Keratinocyte (primary cell): Measurements from ENCODE around the gene CCDC63. TPM values are rescaled to one million over a fixed set of nuclear protein-coding genes. Genes with fewer than 3 reads are reported as not detected.

Experiments
- DNase-seq: peaks from one replicate; pipeline ENCODE4 v3.0.0-alpha.2; 2011; ENCODE audit warnings: low read depth, missing footprints, low spot score
- FAIRE-seq: peaks from 2 replicates; lab custom pipeline; 2011; peaks lifted over from hg19 to GRCh38; lab: Jason Lieb, UNC
- H2AFZ ChIP-seq: 2 replicates; pipeline ENCODE4 v1.6.0; 2012; ENCODE audit warnings: low read length, control low read depth, inconsistent platforms; ENCODE audit not compliant: control insufficient read depth
- H3K27ac ChIP-seq: 2 replicates; pipeline ENCODE4 v1.5.1; 2011; ENCODE audit warnings: low read length; ENCODE audit not compliant: control insufficient read depth, insufficient read depth
- H3K27me3 ChIP-seq: 3 replicates; pipeline ENCODE4 v1.6.0; 2011; ENCODE audit warnings: low read length; ENCODE audit not compliant: control insufficient read depth, insufficient read depth; ENCODE audit errors: extremely low read depth
- H3K36me3 ChIP-seq, 2 experiments: 2 replicates in 1 of 2; 3 replicates in 1 of 2; pipeline ENCODE4 v1.5.1; 2011; ENCODE audit warnings: low read length in 2 of 2, mild to moderate bottlenecking in 1 of 2; ENCODE audit not compliant: control insufficient read depth in 2 of 2, insufficient read depth in 2 of 2; ENCODE audit errors: extremely low read depth in 1 of 2
- H3K4me1 ChIP-seq: 3 replicates; pipeline ENCODE4 v1.5.1; 2011; ENCODE audit warnings: low read length; ENCODE audit not compliant: control insufficient read depth, insufficient read depth; ENCODE audit errors: extremely low read depth
- H3K4me2 ChIP-seq: 3 replicates; pipeline ENCODE4 v1.6.0; 2011; ENCODE audit warnings: low read depth, low read length; ENCODE audit not compliant: control insufficient read depth, insufficient read depth; ENCODE audit errors: extremely low read depth
- H3K4me3 ChIP-seq, 3 experiments: fragments of 200-600 bp in 1 of 3; sonication (generic) in 1 of 3; 2 replicates in 2 of 3; 3 replicates in 1 of 3; pipeline ENCODE4 v1.5.1; 2011 to 2016; ENCODE audit warnings: low read length in 3 of 3, mild to moderate bottlenecking in 3 of 3, control low read depth in 2 of 3, inconsistent platforms in 1 of 3, low read depth in 1 of 3, mixed read lengths in 1 of 3, mixed run types in 1 of 3, moderate library complexity in 1 of 3; ENCODE audit not compliant: control insufficient read depth in 2 of 3, insufficient read depth in 2 of 3; ENCODE audit errors: extremely low read depth in 1 of 3
- H3K79me2 ChIP-seq: 2 replicates; pipeline ENCODE4 v1.6.0; 2012; ENCODE audit warnings: low read length; ENCODE audit not compliant: control insufficient read depth, insufficient read depth
- H3K9ac ChIP-seq: 3 replicates; pipeline ENCODE4 v1.6.0; 2011; ENCODE audit warnings: low read length; ENCODE audit not compliant: control insufficient read depth, insufficient read depth; ENCODE audit errors: extremely low read depth
- H3K9me1 ChIP-seq: 3 replicates; pipeline ENCODE4 v1.6.0; 2011; ENCODE audit warnings: low read length; ENCODE audit not compliant: control insufficient read depth, insufficient read depth; ENCODE audit errors: extremely low read depth
- H3K9me3 ChIP-seq: 2 replicates; pipeline ENCODE4 v1.5.1; 2012; ENCODE audit warnings: low read depth, low read length; ENCODE audit not compliant: control insufficient read depth
- H4K20me1 ChIP-seq: 3 replicates; pipeline ENCODE4 v1.6.0; 2011; ENCODE audit warnings: low read length; ENCODE audit not compliant: control insufficient read depth, insufficient read depth; ENCODE audit errors: extremely low read depth
- CTCF ChIP-seq, 3 experiments: IDR thresholded peaks in 1 of 3; conservative IDR thresholded peaks in 1 of 3; optimal IDR thresholded peaks in 1 of 3; 2 replicates in 2 of 3; 3 replicates in 1 of 3; pipeline versions ENCODE3 to v1.5.1; 2011; ENCODE audit warnings: low read length in 3 of 3, mild to moderate bottlenecking in 3 of 3, moderate library complexity in 2 of 3, control low read depth in 1 of 3, inconsistent platforms in 1 of 3; ENCODE audit not compliant: insufficient read depth in 2 of 3; ENCODE audit errors: extremely low read depth in 1 of 3
- EZH2 ChIP-seq: IDR thresholded peaks from one replicate; pipeline ENCODE4 v1.6.1; 2012; ENCODE audit warnings: inconsistent platforms, mild to moderate bottlenecking, low read length, moderate library complexity
- dilution Hi-C: fragments of 300-500 bp; cut with MboI; formaldehyde crosslinking; loops from one replicate; pipeline ENCODE4 v1.7.0; 2020; ENCODE audit warnings: low sequenced_read_pairs; ENCODE audit not compliant: extremely low pct_ligation_motif_present
- polyA plus RNA-seq, 5 experiments: library from polyadenylated mRNA; depleted of rRNA in 3 of 5; stranded (reverse) in 3 of 5; stranded (forward) in 1 of 5; unstranded in 1 of 5; fragments of >200 nt; gene quantifications; 1 replicate in 1 of 5; 2 replicates in 3 of 5; 3 replicates in 1 of 5; pipeline versions ENCODE4 v1.2.1 to v1.2.3, GENCODE V29; 2011 to 2012; ENCODE audit warnings: missing spikeins in 2 of 5, low read depth in 1 of 5, low replicate concordance in 1 of 5

Gene CCDC63
- polyA plus RNA-seq, 1 donor (not counting 4 experiments of a cell fraction or from before 2014, with no cell fraction given) = not detected

GRCh38 chr12:110869803-110870202, 23.0 kb downstream of the CCDC63 start:
- Histone ChIP-seq H3K27ac (no peak overlapping the region), H3K9me3 (no peaks in the 10 kb centered on the region), H3K9ac (no peak overlapping the region), H3K27me3 (no peaks in the 10 kb centered on the region), H3K36me3 (no peaks in the 10 kb centered on the region), H4K20me1 (no peaks in the 10 kb centered on the region), H3K4me1 (no peaks in the 10 kb centered on the region), H3K4me2 (no peak overlapping the region), H2AFZ (no peak overlapping the region), H3K79me2 (no peaks in the 10 kb centered on the region), H3K9me1 (no peaks in the 10 kb centered on the region), H3K4me3 (no peak overlapping the region)
- no peak for TF ChIP-seq EZH2
- TF ChIP-seq CTCF (optimal IDR thresholded peaks at IDR 0.05 in 1 of 3, IDR thresholded peaks at IDR 0.05 in 1 of 3, conservative IDR thresholded peaks at IDR 0.05 in 1 of 3; ENCODE audit: extremely low read depth in 1 of 3, insufficient read depth in 2 of 3, low read length in 3 of 3) = no peak
- no peak for FAIRE-seq
- DNase-seq = no peak
- dilution Hi-C loops = no loop called here

DNA sequence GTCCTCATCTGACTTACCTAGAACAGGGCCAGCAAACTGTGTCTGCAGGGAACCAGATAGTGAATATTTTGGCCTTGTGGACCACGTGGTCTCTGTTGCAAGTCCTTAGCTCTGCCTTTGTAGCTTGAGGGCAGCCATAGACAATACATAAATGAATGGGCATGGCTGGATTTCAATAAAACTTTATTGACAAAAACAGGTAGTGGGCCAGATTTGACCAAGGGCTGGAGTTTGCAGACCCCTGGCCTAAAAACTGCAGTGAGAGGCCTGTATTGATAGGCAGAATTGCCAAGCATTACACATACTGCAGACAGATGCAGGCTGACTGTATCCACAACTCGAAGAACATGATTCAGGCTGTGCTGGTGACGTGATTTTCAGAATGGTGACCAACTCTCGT, 25.3 kb downstream of the CCDC63 start:
- dilution Hi-C loops = no loop called here
- Histone ChIP-seq H4K20me1 (no peaks in the 10 kb centered on the region), H3K9ac (no peak overlapping the region), H3K27ac (no peak overlapping the region), H3K27me3 (no peaks in the 10 kb centered on the region), H2AFZ (no peak overlapping the region), H3K36me3 (no peaks in the 10 kb centered on the region), H3K4me2 (no peak overlapping the region), H3K9me1 (no peaks in the 10 kb centered on the region), H3K79me2 (no peaks in the 10 kb centered on the region), H3K9me3 (no peaks in the 10 kb centered on the region), H3K4me3 (no peak overlapping the region), H3K4me1 (no peaks in the 10 kb centered on the region)
- DNase-seq (no peak), FAIRE-seq (no peak)
- TF ChIP-seq EZH2 (no peak), CTCF (optimal IDR thresholded peaks at IDR 0.05 in 1 of 3, IDR thresholded peaks at IDR 0.05 in 1 of 3, conservative IDR thresholded peaks at IDR 0.05 in 1 of 3; ENCODE audit: extremely low read depth in 1 of 3, insufficient read depth in 2 of 3, low read length in 3 of 3) (no peak)
